Naive thymus-derived CD4-positive, alpha-beta T cell (primary cell): ENCODE data around the gene TSSC4. TPM values are rescaled to one million over a fixed set of nuclear protein-coding genes. Genes with fewer than 3 reads are reported as not detected.

Experiments
- ATAC-seq: fragments of 150-1000 bp; cut with Tn5 transposase; 2 replicates; pipeline ENCODE4 v1.10.0; 2021; ENCODE audit warnings: mild to moderate bottlenecking, moderate library complexity
- CTCF ChIA-PET: fragments of 350-600 bp; sonication (Branson Sonifier 250); formaldehyde crosslinking; loops from one replicate; lab custom pipeline; 2021; ENCODE audit warnings: antibody characterized with exemption; lab: Charles Lee
- POLR2A ChIA-PET: fragments of 350-600 bp; sonication (Branson Sonifier 250); formaldehyde crosslinking; loops from one replicate; lab custom pipeline; 2021; ENCODE audit warnings: antibody characterized with exemption, inconsistent platforms; lab: Charles Lee
- DNase-seq, 9 donors: peaks; one replicate each; pipeline versions ENCODE4 v3.0.0 to v3.0.0-alpha.2; 2020 to 2022; ENCODE audit warnings: mixed read lengths in 1 of 9
- H3K27ac ChIP-seq: one replicate; pipeline ENCODE4 v1.7.0; 2013; ENCODE audit warnings: mild to moderate bottlenecking, low read depth, low read length, moderate library complexity
- H3K27me3 ChIP-seq, 2 donors: one replicate each; pipeline ENCODE4 v1.7.0; 2013; ENCODE audit warnings: low read length in 2 of 2, mild to moderate bottlenecking in 2 of 2, moderate library complexity in 2 of 2; ENCODE audit not compliant: control insufficient read depth in 2 of 2, insufficient read depth in 2 of 2
- H3K36me3 ChIP-seq, 3 experiments: 1 replicate in 2 of 3; 2 replicates in 1 of 3; pipeline ENCODE4 v1.7.0; 2013; ENCODE audit warnings: low read length in 3 of 3, mild to moderate bottlenecking in 3 of 3, moderate library complexity in 1 of 3; ENCODE audit not compliant: insufficient read depth in 3 of 3, control insufficient read depth in 2 of 3
- H3K4me1 ChIP-seq, 2 donors: one replicate each; pipeline ENCODE4 v1.7.0; 2013; ENCODE audit warnings: low read length in 2 of 2, mild to moderate bottlenecking in 2 of 2, moderate library complexity in 1 of 2; ENCODE audit not compliant: control insufficient read depth in 2 of 2, insufficient read depth in 2 of 2
- H3K4me3 ChIP-seq: 2 replicates; pipeline ENCODE4 v1.7.0; 2013; ENCODE audit warnings: mild to moderate bottlenecking, low read length
- H3K9me3 ChIP-seq, 3 experiments: 1 replicate in 2 of 3; 2 replicates in 1 of 3; pipeline ENCODE4 v1.7.0; 2013; ENCODE audit warnings: low read length in 3 of 3; ENCODE audit not compliant: control insufficient read depth in 2 of 3
- H3K27ac Mint-ChIP-seq, 9 donors: one replicate each; pipeline ENCODE4 v1.8.0; 2020 to 2022; ENCODE audit warnings: mixed read lengths in 9 of 9, mild to moderate bottlenecking in 8 of 9, moderate library complexity in 5 of 9, inconsistent platforms in 2 of 9
- H3K27me3 Mint-ChIP-seq, 5 donors: one replicate each; pipeline ENCODE4 v1.8.0; 2021 to 2022; ENCODE audit warnings: mixed read lengths in 5 of 5, mild to moderate bottlenecking in 1 of 5
- H3K36me3 Mint-ChIP-seq, 5 donors: one replicate each; pipeline ENCODE4 v1.8.0; 2020 to 2022; ENCODE audit warnings: mixed read lengths in 5 of 5, mild to moderate bottlenecking in 3 of 5, inconsistent platforms in 1 of 5
- H3K4me1 Mint-ChIP-seq, 7 donors: one replicate each; pipeline ENCODE4 v1.8.0; 2020 to 2022; ENCODE audit warnings: mixed read lengths in 7 of 7, mild to moderate bottlenecking in 3 of 7, inconsistent platforms in 1 of 7
- H3K4me3 Mint-ChIP-seq, 10 donors: one replicate each; pipeline ENCODE4 v1.8.0; 2020 to 2022; ENCODE audit warnings: mild to moderate bottlenecking in 10 of 10, mixed read lengths in 10 of 10, moderate library complexity in 6 of 10, inconsistent platforms in 2 of 10
- H3K9me3 Mint-ChIP-seq, 11 donors: one replicate each; pipeline ENCODE4 v1.8.0; 2020 to 2022; ENCODE audit warnings: mixed read lengths in 11 of 11, mild to moderate bottlenecking in 4 of 11, inconsistent platforms in 1 of 11, moderate library complexity in 1 of 11
- intact Hi-C, 2 donors: fragments of 100-400 bp; cut with micrococcal nuclease; formaldehyde crosslinking; loops; one replicate each; pipeline ENCODE4 v1.15.1; 2023
- polyA plus RNA-seq, 2 donors: library from polyadenylated mRNA; unstranded; fragments of 300-500 nt; fragmentation: Illumina TruSeq; gene quantifications; one replicate each; pipeline ENCODE4 v1.2.3, GENCODE V29; 2021
- total RNA-seq, 6 experiments: library from RNA in 5 of 6; stranded (reverse) in 5 of 6; gene quantifications; 1 replicate in 5 of 6; 2 replicates in 1 of 6; pipeline ENCODE4 v1.2.3 and lab custom pipeline; 2021 to 2026

Gene TSSC4
- total and polyA plus RNA-seq, 7 experiments from 2014 or later = 43.6 to 83.7 (median 51.7) TPM

GRCh38 chr11:2383852-2384804 lies 16.4 kb upstream of the TSSC4 start:
- H3K27ac Mint-ChIP-seq = peak overlapping the region in 6 of 9 donors; percentile 49 to 77 (median 66)
- peaks cover 0 to 3% (median 0%) of the 10 kb centered on the region in 5 donors for H3K36me3 Mint-ChIP-seq
- no peaks in the 10 kb centered on the region for H3K9me3 ChIP-seq
- peak; percentile 24 for ATAC-seq
- CTCF ChIA-PET = no interaction called here
- POLR2A ChIA-PET = interaction anchor here (0.6 to 1.1 kb wide), 2 partner anchors 8 to 79 kb away, joined by 3 to 4 read pairs; no protein-coding TSS in a partner anchor
- H3K9me3 Mint-ChIP-seq = no peaks in the 10 kb centered on the region
- intact Hi-C loops = no loop called here
- DNase-seq = no peak
- peak overlapping the region in 1 of 10 donors; percentile 51 for H3K4me3 Mint-ChIP-seq
- peaks cover 0 to 15% (median 3%) of the 10 kb centered on the region in 3 experiments for H3K36me3 ChIP-seq
- peaks cover 35 to 50% of the 10 kb centered on the region in 2 donors for H3K4me1 ChIP-seq
- H3K4me3 ChIP-seq = no peak overlapping the region
- H3K4me1 Mint-ChIP-seq = peaks cover 37 to 81% (median 42%) of the 10 kb centered on the region in 7 donors
- no peak overlapping the region for H3K27ac ChIP-seq
- no peaks in the 10 kb centered on the region for H3K27me3 Mint-ChIP-seq
- H3K27me3 ChIP-seq = no peaks in the 10 kb centered on the region

DNA sequence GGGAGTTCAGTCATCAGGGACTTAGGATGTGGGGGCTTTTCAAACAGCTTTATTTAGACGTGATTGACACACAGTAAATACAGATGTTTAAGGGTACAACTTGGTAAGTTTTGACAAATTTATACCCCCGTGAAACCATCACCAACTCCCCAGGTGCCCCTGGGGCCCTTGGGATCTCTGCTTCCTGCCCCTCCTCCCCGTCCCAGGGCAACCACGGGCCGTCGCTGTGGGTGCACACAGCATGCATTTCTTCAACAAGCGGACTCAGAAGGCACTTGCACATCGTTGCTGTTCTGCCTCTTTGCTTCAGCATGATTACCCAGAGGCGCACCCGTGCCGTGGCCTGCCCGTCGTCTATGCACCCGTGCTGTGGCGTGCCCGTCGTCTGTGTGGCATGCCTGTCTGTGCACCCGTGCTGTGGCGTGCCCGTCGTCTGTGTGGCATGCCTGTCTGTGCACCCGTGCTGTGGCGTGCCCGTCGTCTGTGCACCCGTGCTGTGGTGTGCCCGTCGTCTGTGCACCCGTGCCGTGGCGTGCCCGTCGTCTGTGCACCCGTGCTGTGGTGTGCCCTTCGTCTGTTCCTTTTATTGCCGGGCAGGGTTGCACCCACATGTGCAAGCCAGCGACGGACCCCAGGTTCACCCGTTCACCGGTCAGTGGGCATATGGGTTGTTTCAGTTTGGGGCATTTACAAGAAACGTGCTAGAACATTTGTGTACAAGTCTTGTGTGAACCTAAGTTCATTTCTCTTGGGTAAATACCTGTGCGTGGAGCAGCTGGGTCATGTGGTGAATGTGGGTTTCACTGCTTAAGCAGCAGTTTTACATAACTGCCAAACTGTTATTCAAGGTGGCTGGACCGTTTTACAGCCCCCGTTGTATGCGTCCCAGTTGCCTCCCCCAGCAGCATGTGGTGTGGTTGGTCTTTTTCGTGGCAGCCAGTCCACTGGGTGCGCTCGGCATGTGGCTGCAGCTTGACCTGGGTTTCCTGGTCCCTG lies 15.1 kb upstream of the TSSC4 start:
- no peaks in the 10 kb centered on the region for H3K27me3 Mint-ChIP-seq
- H3K4me1 Mint-ChIP-seq = peaks cover 30 to 84% (median 50%) of the 10 kb centered on the region in 7 donors
- intact Hi-C loops = no loop called here
- ATAC-seq = no peak
- no peak for DNase-seq
- ChIA-PET CTCF (interaction anchor here (1.0 to 2.0 kb wide), 2 partner anchors 10 to 80 kb away, joined by 4 to 8 read pairs; no protein-coding TSS in a partner anchor), POLR2A (interaction anchor here (1.1 to 1.7 kb wide), 3 partner anchors 10 to 508 kb away, joined by 3 to 10 read pairs (median 3); partner anchors contain the start of gene TSSC4)
- H3K27ac Mint-ChIP-seq = peak overlapping the region in 8 of 9 donors; percentile 30 to 78 (median 48)
- peak overlapping the region in 9 of 10 donors; percentile 2 to 51 (median 33) for H3K4me3 Mint-ChIP-seq
- Histone ChIP-seq H3K36me3 (peaks cover 0 to 26% (median 3%) of the 10 kb centered on the region in 3 experiments), H3K27me3 (no peaks in the 10 kb centered on the region), H3K9me3 (no peaks in the 10 kb centered on the region), H3K4me1 (peaks cover 27 to 57% of the 10 kb centered on the region in 2 donors), H3K4me3 (peak overlapping the region; percentile 30), H3K27ac (no peak overlapping the region)
- H3K36me3 Mint-ChIP-seq = peaks cover 0 to 3% (median 0%) of the 10 kb centered on the region in 5 donors
- no peaks in the 10 kb centered on the region for H3K9me3 Mint-ChIP-seq

GRCh38 chr11:2386591-2386990 lies 14.0 kb upstream of the TSSC4 start:
- Mint-ChIP-seq H3K27ac (peak overlapping the region in 3 of 9 donors; percentile 48 to 60 (median 53)), H3K27me3 (no peaks in the 10 kb centered on the region), H3K4me1 (peaks cover 26 to 74% (median 45%) of the 10 kb centered on the region in 7 donors), H3K9me3 (no peaks in the 10 kb centered on the region), H3K4me3 (peak overlapping the region in 1 of 10 donors; percentile 23), H3K36me3 (peaks cover 0 to 3% (median 0%) of the 10 kb centered on the region in 5 donors)
- Histone ChIP-seq H3K27ac (peak overlapping the region; percentile 18), H3K36me3 (peaks cover 0 to 35% (median 0%) of the 10 kb centered on the region in 3 experiments), H3K4me3 (no peak overlapping the region), H3K9me3 (no peaks in the 10 kb centered on the region), H3K4me1 (peaks cover 27 to 58% of the 10 kb centered on the region in 2 donors), H3K27me3 (no peaks in the 10 kb centered on the region)
- DNase-seq (no peak), ATAC-seq (no peak)
- ChIA-PET CTCF (interaction anchor here (0.7 to 2.0 kb wide), 5 partner anchors 9 to 185 kb away, joined by 3 to 8 read pairs (median 3); no protein-coding TSS in a partner anchor), POLR2A (interaction anchor here (1.1 to 2.2 kb wide), 4 partner anchors 9 to 507 kb away, joined by 3 to 10 read pairs (median 5); partner anchors contain the start of gene TSSC4)
- intact Hi-C loops = no loop called here

GRCh38 chr11:2387266-2387987 lies 13.1 kb upstream of the TSSC4 start:
- H3K9me3 Mint-ChIP-seq = no peaks in the 10 kb centered on the region
- Histone ChIP-seq H3K27me3 (no peaks in the 10 kb centered on the region), H3K4me3 (peak overlapping the region; percentile 17), H3K4me1 (peaks cover 27 to 58% of the 10 kb centered on the region in 2 donors), H3K27ac (peak overlapping the region; percentile 18), H3K9me3 (no peaks in the 10 kb centered on the region), H3K36me3 (peaks cover 0 to 43% (median 0%) of the 10 kb centered on the region in 3 experiments)
- intact Hi-C loops = no loop called here
- POLR2A ChIA-PET = interaction anchor here (0.8 to 2.2 kb wide), 6 partner anchors 8 to 13 kb away, joined by 3 to 10 read pairs (median 4); partner anchors contain the start of genes CD81 and TSSC4
- peaks cover 0 to 3% (median 0%) of the 10 kb centered on the region in 5 donors for H3K36me3 Mint-ChIP-seq
- CTCF ChIA-PET = interaction anchor here (0.6 to 2.0 kb wide), 4 partner anchors 10 to 82 kb away, joined by 3 to 8 read pairs (median 3); no protein-coding TSS in a partner anchor
- H3K4me3 Mint-ChIP-seq = peak overlapping the region in 2 of 10 donors; percentile 9 to 23
- DNase-seq (no peak), ATAC-seq (peak; percentile 30)
- H3K27me3 Mint-ChIP-seq = no peaks in the 10 kb centered on the region
- H3K4me1 Mint-ChIP-seq = peaks cover 26 to 67% (median 45%) of the 10 kb centered on the region in 7 donors
- H3K27ac Mint-ChIP-seq = peak overlapping the region in 7 of 9 donors; percentile 8 to 76 (median 60)

DNA sequence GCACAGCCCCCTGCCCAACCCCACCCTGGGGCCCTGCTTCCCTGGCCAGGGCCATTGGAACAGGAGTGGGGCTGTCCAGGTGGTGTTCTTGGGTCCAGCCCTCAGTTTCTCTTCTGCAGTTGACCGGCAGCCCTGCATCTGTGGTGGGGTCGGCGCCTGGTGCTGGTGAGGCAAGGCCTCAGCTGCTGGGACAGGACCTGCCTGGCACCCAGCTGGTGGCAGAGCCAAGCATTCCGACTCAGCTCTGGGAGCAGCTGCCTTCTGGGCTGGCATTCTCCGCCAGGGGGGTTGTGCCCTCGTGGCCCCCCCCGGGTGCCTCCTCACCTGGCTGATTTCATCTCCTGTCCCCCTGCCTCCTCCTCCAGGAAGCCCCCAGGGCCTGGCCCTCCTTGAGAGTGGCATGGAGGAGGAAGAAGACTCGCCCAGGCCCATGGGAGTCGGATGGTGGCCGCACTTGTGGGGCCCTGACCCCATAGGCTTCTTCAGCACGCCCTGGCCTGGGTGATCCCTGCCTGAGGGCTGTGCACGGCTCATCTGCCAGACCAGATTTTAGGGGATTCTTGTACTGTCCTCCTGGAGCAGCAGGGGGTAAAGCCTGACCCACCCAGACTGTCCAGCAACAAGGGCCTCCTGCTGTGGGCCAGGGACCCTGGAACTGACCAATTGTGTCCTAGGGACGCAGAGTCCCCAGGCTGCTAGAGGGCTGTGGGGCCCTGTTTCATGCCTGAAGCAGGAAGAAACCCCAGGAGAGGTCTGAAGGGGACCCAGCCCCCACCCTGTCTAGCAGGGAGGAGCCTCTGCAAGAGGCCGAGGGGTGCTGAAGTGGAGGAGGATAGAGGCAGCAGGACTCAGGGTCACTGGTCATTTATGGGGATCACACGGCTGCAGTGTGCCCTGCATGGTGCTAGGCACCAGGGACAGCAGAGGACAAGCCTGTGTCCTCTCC lies 11.8 kb upstream of the TSSC4 start:
- Histone ChIP-seq H3K27ac (peak overlapping the region; percentile 23), H3K9me3 (no peaks in the 10 kb centered on the region), H3K36me3 (peaks cover 0 to 56% (median 2%) of the 10 kb centered on the region in 3 experiments), H3K4me3 (no peak overlapping the region), H3K27me3 (no peaks in the 10 kb centered on the region), H3K4me1 (peaks cover 19 to 58% of the 10 kb centered on the region in 2 donors)
- H3K36me3 Mint-ChIP-seq = peaks cover 0 to 3% (median 0%) of the 10 kb centered on the region in 5 donors
- CTCF ChIA-PET = no interaction called here
- ATAC-seq = no peak
- POLR2A ChIA-PET = interaction anchor here (2.2 kb wide), 1 partner anchor 10 kb away, joined by 7 read pairs; no protein-coding TSS in a partner anchor
- no peaks in the 10 kb centered on the region for H3K27me3 Mint-ChIP-seq
- peaks cover 22 to 57% (median 40%) of the 10 kb centered on the region in 7 donors for H3K4me1 Mint-ChIP-seq
- intact Hi-C loops = no loop called here
- no peaks in the 10 kb centered on the region for H3K9me3 Mint-ChIP-seq
- H3K27ac Mint-ChIP-seq = peak overlapping the region; percentile 56 to 93 (median 73)
- peak overlapping the region in 2 of 10 donors; percentile 24 to 36 for H3K4me3 Mint-ChIP-seq
- no peak for DNase-seq
